T-helper 1 cell treated with Interleukin-12 subunit alpha and Interleukin-12 subunit beta and Interleukin-4 antibody, amounts not matched to agents 30 ng/mL and 1 ng/mL, for 36 hours (primary cell): ENCODE data around the gene TEAD1. TPM values are rescaled to one million over a fixed set of nuclear protein-coding genes. Genes with fewer than 3 reads are reported as not detected.

Experiments
- intact Hi-C: fragments of 100-400 bp; cut with micrococcal nuclease; formaldehyde crosslinking; loops from one replicate; pipeline ENCODE4 v1.15.1; 2024
- total RNA-seq: library from RNA; stranded (reverse); gene quantifications from 2 replicates; pipeline ENCODE4 v1.2.3, GENCODE V29; 2022

The TEAD1 gene
- total RNA-seq, 1 donor from 2014 or later: 0.25 TPM

- intact Hi-C loops: no loop called here
Measured at GRCh38 chr11:12886508-12886907, 212.3 kb downstream of the TEAD1 start.

- intact Hi-C loops: loop anchor here (1.0 to 2.0 kb wide), 3 partner anchors 214 to 557 kb away; partner anchors contain the start of gene TEAD1
Measured at GRCh38 chr11:12888525-12889158, 214.4 kb downstream of the TEAD1 start.

DNA sequence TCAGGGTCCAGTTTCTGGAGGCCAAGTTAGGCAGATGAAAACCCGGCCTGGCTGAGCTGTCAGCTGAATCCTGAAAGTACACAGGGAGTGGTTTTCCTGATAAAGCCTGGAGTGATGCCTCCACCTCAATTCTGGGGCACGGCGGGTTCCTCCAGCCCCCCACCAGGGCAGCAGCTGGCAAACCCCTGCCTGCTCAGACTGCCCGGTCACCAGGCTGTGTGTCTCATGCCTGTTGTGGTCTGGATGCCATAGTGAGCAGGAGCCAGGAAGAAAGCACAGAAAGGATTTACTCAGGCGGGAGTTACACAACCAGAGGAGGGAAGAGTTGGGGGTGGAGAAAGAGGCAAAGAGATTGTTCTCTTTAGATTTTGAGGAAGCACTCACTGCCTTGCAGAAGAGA, 215.0 kb downstream of the TEAD1 start:
- intact Hi-C loops: loop anchor here (2.0 kb wide), 1 partner anchor 214 kb away; the partner anchor contains the start of gene TEAD1

GRCh38 chr11:12890476-12890875, 216.3 kb downstream of the TEAD1 start:
- intact Hi-C loops: no loop called here

GRCh38 chr11:12893787-12894672, 219.8 kb downstream of the TEAD1 start:
- intact Hi-C loops: loop anchor here (1.0 to 2.0 kb wide), 5 partner anchors 295 to 847 kb away; no protein-coding TSS in a partner anchor

DNA sequence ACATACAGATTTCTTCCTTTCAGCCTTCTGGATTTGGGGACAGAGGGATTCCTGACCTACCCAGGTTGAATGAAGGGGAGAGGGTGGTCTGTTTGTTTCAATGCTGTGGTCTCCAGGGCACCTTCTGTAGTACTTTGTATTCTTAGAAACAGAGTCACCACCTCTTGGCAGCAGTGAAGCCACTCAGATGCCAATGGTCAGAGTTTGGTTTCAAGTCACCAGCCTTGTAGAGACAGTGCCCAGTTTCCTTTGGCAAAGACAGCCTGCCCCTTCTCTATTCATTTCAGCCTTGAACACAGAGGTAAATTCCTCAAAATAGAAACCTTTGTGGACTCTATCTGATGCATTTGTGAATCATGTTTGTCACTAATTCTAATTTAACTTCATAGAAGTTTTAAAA, 223.2 kb downstream of the TEAD1 start:
- intact Hi-C loops: no loop called here

GRCh38 chr11:12897867-12898266, 223.6 kb downstream of the TEAD1 start:
- intact Hi-C loops: no loop called here

GRCh38 chr11:12900496-12900895, 226.3 kb downstream of the TEAD1 start:
- intact Hi-C loops: no loop called here

- intact Hi-C loops: no loop called here
Measured at GRCh38 chr11:12901272-12901671, 227.1 kb downstream of the TEAD1 start.

DNA sequence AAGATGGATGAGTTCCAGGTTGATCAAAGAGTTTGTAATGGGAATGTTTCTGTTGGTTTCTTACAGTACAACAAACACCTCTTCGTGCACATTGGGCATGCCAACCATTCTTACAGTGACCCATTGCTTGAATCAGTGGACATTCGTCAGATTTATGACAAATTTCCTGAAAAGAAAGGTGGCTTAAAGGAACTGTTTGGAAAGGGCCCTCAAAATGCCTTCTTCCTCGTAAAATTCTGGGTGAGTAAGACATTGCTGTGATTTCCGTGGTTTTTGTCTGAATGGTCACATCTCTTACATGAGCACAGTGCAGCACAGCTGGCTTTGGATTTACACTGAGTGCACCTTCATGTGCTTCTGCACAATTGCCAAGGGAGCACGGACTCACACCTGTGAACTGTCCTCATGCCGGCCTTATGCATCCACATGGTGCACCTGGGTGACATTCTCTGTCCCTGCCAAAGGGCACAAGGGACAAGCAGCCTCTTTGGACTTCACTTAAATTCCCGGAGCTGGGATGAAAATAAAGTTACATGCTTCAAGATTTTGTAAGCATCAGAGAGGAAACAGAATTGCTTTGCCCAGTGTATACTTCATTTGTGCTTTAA, 227.8 kb downstream of the TEAD1 start:
- intact Hi-C loops: no loop called here

DNA sequence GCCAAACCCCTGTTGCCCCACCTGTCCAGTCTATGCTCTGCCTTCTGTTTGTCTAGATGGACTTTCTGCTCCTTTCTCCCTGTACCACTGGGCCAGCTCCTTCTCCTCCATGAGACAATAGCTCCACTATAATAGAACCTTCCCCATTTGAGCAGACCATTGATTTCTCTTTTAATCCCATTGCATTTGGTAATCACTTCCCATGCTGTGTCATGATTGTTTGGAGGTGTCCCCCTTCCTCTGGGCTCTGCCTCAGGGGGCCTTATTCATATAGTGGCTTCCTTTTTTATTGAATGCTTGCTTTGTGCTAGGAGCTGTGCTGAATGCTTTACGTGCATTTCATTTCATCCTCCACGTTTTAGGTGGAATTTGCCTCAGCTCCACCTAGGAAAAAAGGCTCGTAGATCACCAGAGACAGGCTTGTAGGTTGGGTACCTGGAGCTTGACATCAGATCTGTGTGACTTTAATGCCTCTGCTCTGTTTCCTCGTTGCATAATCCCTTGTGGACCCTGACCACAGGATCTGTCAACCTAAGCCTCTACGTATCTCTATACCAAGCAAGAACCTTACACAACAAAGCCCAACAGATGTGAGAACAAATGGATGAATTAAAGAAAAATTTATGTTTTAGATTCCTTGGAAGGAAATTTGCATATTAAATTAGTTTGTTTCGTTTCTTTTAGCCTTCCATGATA, 228.7 kb downstream of the TEAD1 start:
- intact Hi-C loops: no loop called here

GRCh38 chr11:12905435-12905834, 231.2 kb downstream of the TEAD1 start:
- intact Hi-C loops: no loop called here

- intact Hi-C loops: no loop called here
Measured at GRCh38 chr11:12906501-12906900, 232.3 kb downstream of the TEAD1 start.

GRCh38 chr11:12909879-12910278, 235.7 kb downstream of the TEAD1 start:
- intact Hi-C loops: no loop called here

DNA sequence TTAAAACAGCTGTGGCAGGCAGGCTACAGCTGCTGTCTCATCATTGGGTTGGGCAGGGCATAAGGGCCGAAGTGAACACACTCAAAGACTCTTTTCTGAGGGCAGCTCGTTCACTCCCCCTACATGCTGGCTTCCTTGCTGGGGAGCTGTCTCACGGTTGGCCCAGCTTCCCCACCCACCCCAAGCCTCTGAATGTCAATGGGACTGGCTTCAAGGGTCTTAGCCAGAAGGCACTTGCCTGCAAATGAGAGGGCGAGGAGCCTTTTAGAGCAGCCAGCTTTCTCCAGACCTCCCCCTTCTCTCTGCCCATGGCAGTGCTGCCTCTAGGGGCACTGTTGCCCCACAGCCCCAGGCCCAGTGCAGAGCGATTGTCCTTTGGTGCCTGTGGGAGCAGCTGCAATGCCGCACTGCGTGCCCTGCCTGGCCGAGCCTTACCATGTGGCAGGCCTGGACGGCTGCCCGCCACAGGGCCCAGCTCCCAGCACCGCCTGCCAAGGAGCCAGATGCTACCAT, 240.2 kb downstream of the TEAD1 start:
- intact Hi-C loops: no loop called here

DNA sequence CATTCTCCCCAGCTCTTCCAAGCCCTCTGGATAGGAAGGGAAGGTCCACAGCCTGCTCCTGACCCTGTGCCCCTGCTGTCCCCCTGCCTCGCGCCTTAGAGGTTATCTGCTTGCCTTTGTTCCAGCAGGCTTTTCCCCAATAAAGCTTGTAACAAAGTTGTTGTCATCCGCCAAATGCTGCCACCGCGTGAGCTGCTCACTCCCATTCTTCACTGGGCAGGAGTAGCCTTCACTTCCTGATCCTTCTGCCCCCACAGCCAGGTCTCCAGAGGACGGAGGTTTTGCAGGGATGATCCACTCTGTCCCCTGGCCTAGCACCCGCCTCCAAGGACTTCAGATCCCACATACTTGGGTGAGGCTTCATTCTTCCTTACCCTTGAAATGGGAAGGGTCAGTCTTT, 240.9 kb downstream of the TEAD1 start:
- intact Hi-C loops: no loop called here

GRCh38 chr11:12917822-12918221, 243.6 kb downstream of the TEAD1 start:
- intact Hi-C loops: no loop called here

- intact Hi-C loops: no loop called here
Measured at GRCh38 chr11:12918667-12919066, 244.4 kb downstream of the TEAD1 start.

DNA sequence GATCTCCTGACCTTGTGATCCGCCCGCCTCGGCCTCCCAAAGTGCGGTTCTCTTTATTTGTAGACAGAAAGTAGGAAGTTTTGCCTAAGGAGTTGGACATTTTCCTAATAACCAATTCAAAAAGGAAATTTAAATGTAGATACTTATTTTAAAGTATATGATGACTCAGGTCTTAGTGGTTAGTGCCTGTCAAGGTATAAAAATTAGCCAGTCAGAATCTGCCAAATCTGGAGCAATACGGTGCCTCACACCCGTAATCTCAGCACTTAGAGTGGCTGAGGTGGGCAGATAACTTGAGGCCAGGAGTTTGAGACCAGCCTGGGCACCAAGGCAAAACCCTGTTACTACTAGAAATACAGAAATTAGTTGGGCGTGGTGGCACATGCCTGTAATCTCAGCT, 248.2 kb downstream of the TEAD1 start:
- intact Hi-C loops: no loop called here

- intact Hi-C loops: no loop called here
Measured at GRCh38 chr11:12922980-12923507, 248.8 kb downstream of the TEAD1 start.

DNA sequence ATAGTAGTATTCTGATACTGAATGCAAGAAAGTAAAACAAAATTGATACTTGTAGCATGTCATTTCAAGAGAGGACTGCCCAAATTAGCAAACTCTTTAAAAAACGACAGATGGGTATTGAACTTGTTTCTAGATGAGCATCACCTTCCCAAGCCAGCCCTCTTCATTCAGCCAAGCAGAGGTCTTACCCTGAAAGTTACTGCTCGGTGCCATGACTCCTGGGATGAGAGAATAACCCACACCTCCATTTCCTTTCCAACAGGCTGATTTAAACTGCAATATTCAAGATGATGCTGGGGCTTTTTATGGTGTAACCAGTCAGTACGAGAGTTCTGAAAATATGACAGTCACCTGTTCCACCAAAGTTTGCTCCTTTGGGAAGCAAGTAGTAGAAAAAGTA, 250.4 kb downstream of the TEAD1 start:
- intact Hi-C loops: no loop called here
